GM19238 (cell line): ENCODE results near the gene EXOC3L1.
A peak's percentile ranks its signal among the peaks of the same experiment; 100 is the strongest.

Experiments
- DNase-seq: peaks from one replicate; pipeline ENCODE4 v3.0.0; 2011; ENCODE audit warnings: low spot score; ENCODE audit not compliant: insufficient read length

The EXOC3L1 gene

DNA sequence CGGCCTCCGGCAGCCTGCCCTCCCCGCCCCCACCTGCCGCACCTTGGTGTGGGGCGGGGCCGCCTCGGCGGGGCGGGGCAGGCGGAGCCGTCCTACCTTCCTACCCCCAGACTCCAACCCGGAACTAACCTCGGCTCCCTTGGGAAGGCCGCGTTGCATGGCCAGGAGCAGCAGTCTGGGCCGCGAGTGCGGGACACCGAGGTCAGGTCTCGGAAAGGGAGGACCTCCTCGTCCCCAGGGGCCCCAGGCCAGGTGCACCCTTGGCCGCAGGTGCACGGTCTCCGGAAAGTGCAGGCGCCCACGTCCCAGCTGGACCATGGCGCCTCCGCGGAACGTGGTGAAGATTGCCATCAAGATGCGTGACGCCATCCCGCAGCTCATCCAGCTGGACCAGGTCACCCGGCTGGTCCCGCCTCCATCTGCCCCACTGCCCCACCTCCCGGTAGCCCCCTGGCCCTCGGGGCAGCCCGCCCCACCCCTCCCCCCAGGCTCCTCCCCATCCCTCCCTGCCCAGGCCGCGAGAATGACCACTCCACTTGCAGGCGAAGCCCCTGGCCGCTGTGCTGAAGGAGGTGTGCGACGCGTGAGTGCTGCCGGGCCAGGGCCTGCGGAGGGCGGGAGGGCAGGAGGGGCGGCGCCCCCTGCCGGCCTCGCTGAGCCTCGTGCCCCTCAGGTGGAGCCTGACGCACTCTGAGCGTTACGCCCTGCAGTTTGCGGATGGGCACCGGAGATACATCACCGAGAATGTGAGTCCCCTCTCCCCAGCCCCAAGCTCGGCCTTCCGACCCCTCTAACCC lies 9.3 kb upstream of the EXOC3L1 start, which contains the start of gene ELMO3:
ELMO3 (plus strand) TSS at position 121 of the 797 bp plus-strand sequence; CDS start at position 317, 196 bp downstream.
- no peak for DNase-seq

DNA sequence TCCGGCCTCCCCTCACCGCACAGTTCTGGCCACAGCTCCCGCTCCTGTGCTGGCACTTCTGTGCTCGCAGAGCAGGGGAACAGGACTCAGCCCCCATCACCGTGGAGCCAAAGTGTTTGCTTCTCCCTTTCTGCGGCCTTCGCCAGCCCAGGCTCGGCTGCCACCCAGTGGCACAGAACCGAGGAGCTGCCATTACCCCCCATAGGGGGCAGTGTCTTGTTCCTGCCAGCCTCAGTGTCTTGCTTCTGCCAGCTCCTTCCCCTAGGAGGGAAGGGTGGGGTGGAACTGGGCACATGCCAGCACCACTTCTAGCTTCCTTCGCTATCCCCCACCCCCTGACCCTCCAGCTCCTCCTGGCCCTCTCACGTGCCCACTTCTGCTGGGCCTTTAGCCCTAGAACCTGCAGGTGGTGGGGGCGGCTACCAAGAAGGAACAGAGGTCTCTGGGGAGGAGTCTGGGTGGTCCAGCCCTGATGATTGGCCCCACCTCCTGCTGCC lies 8.3 kb upstream of the EXOC3L1 start:
- no peak for DNase-seq

DNA sequence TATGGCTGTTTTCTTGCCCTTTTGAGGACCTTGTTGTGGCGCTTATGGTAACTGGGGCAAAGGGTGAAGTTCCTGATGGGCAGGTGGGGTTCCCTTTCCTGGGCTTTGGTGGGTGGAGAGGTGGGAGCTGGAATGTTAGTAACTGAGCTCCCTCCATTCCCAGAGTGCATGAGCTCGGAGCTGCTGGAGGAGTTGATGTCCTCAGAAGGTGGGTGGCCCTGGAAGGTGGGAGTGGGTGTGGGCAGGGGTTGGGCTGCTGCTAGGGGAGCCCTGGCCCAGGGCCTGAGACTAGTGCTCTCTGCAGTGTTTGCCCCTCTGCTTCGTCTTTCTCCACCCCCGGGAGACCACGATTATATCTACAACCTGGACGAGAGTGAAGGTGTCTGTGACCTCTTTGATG lies 7.8 kb upstream of the EXOC3L1 start:
- DNase-seq = no peak

DNA sequence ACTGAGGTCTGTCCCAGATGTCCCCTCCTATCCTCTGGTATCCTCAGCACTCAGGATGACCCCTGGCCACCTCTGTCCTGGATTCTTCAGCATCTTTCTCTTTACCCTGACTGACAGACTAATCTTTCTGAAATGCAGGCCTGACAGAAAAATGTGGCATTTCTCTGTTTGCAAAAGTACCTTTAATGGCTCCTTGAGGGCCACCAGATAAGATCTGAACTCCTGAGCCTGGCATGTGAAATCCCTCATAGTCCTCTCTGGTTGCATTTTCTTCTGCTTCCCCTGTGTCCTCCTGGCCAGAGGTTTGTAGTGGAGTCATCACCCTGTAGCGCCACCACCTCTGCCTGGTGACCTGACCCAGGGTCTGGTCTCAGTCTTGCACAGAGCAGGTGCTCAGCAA lies 6.9 kb upstream of the EXOC3L1 start:
- no peak for DNase-seq

DNA sequence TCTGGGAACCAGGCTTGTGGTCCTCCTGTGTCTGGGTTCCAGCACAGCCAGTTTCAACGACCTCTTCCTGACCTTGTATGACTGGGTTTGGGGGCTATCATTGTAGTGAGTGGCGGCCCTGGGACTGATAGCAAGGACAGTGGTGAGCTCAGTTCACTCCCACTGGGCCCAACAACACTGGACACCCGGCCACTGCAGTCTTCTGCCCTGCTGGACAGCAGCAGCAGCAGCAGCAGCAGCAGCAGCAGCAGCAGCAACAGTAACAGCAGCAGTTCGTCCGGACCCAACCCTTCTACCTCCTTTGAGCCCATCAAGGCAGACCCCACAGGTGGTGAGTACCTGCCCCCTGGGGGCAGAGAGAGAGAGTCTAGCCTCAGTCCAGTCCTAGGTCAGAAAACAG lies 5.7 kb upstream of the EXOC3L1 start:
- DNase-seq = no peak

DNA sequence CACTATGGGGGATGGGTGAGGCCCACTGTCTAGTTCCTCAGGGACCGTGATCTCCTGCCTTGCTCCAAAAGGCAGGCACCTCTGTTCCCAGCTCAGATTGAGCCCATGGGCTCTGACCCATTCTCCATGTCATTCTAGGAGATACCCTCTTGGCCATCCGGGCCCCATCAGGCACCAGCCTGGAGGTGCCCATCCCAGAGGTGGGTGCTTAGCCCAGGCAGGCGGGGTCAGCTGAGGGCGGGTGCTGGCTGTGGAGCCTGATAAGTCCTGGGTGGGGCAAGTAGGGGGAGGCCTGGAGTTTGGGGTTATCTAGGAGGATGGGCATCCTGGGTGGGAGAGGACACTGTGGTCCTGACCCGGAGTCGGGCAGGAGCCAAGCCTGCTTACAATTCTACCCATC lies 4.3 kb upstream of the EXOC3L1 start:
- DNase-seq = no peak

DNA sequence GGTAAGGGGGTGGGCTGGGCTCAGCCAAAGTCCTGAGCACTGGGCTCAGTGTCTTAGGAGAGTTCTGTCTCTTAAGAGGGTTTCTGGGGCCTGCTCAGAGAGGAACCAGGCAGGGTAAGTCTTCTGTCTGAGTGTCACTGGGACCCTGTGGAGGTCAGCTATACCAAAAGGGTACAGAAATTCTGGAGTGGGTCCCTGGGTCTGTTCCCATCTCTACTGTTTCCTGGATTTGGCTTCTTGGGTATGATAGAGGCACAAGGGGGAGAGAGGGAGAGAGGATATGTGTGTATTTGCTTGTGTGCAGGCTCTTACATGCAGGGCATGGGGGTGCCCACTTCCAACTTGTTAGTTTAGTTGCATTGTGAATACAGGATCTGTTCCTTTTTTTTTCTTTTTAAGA lies 3.6 kb upstream of the EXOC3L1 start:
- no peak for DNase-seq

DNA sequence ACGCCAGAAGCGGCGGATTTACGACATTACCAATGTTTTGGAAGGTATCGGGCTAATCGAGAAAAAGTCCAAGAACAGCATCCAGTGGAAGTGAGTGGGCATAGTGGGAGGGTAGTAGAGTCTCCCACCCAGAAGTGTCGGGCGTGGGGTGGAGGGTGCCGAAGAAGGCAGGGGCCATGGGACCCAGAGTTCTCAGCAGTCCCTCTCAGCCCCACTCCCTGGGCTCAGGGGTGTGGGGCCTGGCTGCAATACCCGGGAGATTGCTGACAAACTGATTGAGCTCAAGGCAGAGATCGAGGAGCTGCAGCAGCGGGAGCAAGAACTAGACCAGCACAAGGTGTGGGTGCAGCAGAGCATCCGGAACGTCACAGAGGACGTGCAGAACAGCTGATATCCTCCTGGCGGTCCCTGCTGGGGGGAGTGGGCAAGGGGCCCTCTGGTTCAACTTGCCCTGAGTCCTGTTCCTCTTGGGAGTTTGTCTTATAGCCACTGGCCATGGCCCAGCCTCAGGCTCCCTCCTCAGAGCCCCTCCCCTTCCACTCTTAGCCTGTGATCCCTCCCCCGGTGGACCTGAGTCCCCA lies 2.9 kb upstream of the EXOC3L1 start:
- no peak for DNase-seq

DNA sequence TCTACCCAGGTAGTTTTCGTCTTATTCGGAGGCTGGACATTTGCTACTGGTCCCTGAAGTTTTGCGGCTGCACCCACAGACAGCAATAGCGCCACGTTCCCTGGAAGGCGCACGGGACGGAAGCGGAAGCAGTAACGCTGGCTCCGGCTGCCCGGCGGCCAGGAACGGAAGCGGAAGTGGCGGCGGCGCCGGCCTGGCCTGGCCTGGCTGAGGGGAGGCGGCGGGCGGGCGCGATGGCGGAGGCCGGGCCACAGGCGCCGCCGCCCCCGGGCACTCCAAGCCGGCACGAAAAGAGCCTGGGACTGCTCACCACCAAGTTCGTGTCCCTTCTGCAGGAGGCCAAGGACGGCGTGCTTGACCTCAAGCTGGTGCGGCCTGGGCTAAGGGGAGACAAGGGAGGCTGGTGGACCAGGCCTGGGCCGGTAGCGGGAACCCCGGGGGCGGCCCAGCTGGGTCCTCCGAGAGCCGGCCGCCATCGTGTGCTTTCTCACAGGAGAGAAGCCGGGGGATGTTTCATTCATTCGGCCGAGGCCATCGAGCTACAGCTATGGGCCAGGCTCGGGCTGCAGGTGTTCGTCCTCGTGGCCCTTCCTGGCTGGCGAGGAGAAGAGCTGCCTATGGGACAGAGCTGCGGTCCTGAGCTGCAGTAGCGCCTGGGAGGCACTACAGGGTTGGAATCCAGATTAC lies 2.2 kb upstream of the EXOC3L1 start, which contains the start of gene E2F4:
E2F4 (plus strand) TSS at position 161 of the 687 bp plus-strand sequence; CDS start at position 234, 73 bp downstream.
- peak; percentile 98 for DNase-seq

DNA sequence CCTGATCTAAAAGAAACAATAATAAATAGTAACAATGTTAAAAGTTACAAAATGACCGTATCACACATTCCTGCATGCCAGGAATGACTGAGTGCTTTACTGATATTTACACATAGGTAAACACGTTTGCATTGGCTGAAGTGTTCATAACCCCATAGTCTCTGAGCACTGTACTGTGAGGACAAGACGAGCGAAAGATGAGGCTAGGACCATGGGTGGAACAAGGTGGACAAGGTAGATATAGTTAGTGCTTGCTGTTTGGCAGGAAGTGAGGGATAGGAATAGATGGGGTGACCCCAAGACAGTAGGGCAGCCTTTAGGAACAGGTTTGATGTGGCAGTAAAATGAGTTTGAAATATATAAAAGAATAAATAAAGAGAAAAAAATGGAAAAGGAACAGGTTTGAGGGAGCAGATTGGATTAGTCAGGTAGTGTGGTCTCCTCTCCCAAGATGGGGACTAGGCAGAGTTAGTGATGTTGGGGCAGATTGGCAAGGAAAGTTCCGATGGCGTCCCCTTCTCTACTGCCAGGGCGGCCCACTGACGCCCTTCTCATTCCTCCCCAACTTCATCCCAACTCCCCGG lies 1.6 kb upstream of the EXOC3L1 start:
- DNase-seq = no peak

DNA sequence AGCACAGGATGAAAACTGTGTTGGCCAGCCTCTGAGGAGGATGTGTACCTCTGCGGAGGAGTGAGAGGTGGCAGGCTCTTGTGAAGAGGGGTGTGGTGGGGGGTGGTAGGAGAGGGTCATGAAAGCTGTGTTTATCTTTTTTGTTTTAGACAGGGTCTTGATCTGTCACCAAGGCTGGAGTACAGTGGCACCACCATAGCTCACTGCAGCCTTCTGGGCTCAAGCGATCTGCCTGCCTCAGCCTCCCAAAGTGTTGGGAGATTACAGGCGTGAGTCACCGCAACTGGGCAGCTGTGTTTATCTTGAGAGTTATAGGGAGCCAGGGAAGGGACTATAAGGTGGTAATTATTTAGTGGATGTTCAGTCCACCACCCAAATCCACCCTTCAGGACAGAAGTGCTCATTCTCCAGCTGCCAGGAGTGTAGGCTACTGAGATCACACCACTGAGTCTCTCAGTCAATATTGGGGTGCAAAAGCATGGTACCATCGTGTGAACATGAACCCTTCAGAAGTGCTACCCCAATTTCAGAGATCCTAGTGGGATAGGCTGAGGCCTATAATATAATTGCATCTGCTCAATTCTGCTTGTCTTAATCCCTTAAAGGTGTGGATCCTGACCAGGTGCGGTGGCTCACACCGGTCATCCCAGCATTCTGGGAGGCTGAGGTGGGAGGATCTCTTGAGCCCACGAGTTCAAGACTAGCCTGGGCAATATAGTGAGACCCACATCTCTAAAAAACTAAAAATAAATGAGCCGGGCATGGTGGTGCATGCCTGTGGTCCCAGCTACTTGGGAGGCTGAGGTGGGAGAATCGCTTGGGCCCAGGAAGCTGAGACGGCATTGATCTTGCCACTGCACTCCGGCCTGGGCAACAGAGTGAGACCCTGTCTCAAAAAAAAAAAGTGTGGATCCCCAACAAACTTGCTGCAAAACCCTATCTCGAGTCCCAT lies 788 bp upstream of the EXOC3L1 start:
- DNase-seq = no peak

DNA sequence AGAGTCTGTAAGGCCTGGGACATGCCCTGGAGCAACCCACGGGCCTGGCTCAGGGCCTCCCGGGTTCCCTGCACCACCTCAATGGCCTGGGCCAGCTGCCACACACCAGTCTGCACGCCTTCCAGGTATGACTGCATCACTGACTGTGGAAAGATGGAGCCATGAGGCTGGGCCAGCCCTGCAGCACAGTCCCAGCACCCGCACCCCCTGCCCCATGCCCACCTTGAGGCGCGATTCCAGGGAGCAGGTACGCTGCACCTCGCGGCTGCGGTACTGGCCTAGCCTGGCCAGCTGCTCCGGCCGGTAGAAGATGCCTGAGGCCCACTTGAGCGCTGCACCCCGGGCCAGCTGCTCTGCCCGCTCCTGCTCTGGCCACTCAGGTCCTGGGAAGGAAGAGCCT lies 1.1 kb downstream of the EXOC3L1 start:
- no peak for DNase-seq

DNA sequence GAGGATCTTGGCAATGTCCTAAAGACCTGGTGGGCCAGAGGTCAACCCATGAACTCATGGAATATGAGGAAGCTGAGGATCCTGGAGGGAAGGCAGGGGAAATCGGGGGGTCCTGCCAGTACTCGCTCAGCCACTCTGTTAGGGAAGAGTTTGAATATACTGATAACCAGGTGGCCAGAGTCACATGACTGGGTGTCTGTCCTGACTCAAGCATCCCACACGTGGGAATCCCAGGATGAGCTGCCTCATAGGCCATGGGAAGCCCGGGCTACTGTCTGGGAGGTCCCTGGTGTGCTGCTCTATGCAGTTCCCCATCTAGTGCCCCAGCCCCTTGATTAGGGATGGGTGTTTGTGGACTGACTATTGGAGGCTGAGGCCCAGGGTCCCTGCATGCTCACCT lies 1.6 kb downstream of the EXOC3L1 start:
- no peak for DNase-seq

DNA sequence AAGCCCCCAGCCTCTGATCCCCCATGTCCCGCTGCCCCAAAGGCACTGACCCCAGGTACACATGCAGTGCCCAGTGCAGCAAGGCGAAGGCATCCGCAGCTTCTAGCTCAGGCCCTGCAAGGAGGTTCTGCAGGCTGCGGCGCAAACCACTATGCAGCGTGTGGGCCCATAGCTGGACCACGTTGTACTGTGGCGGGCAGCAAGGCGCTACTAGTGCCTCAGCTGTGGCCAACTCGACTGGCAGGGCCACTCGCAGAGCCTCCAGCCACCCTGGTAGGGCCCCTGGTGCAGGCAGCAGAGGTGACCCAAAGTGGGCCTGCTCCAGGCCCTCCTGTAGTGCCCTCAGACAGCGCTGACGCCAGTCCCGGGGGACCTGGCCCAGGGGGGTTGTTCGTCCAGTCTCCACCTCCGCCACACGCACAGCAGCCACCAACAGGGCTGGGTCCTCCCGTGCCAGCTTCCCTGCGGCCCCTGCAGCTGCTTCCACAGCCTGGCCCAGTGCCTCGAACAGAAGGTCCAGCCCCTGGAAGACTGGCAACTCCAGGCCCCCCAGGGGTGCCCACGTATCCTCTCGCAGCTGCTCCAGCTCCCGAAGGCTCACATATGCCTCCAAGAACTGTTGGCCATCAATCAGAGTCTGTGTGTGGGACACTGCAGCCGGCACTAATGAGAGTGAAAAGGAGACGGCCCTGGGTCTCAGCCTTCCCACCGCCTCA lies 2.6 kb downstream of the EXOC3L1 start:
- DNase-seq = no peak

DNA sequence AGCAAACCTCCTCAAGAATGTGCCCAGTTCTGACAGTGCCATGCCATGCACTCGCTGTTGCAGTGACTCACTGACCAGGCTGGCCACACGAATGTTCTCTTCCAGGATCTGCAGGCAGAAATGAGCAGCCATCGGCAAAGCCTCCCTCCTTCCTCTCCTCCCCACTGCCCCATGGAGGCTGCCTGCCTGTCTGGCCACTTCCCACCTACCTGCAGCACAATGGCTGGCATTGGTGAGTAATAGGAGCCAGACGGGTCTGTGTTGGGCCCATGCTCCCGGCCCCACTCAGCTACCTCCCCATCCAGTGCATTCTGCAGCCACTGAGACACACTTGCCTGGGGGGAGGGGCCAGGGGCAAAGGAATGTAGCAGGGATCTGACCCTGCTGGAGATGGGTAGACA lies 3.4 kb downstream of the EXOC3L1 start:
- DNase-seq = no peak

DNA sequence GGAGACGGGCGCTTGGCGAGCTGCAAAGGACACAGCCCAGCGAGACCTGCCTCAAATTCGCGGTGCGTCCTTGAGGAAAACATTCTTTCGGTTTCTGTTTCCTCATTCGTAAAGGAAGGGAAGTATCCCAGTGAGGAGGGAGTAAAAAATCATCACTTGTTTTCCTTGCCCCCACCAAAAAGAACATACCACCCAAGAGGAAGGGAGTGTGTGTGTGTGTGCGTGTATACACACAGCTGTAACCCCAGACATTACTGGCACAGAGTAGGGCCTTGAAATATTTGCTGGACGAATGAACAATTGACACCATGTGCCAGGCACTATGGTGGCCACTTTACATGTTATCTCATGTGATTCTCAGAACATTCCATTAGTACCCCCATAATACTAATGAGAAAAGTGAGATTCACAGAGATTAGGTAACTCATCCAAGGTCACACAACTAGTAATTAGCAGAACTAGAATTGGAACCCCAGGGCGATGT lies 4.2 kb downstream of the EXOC3L1 start:
- no peak for DNase-seq

DNA sequence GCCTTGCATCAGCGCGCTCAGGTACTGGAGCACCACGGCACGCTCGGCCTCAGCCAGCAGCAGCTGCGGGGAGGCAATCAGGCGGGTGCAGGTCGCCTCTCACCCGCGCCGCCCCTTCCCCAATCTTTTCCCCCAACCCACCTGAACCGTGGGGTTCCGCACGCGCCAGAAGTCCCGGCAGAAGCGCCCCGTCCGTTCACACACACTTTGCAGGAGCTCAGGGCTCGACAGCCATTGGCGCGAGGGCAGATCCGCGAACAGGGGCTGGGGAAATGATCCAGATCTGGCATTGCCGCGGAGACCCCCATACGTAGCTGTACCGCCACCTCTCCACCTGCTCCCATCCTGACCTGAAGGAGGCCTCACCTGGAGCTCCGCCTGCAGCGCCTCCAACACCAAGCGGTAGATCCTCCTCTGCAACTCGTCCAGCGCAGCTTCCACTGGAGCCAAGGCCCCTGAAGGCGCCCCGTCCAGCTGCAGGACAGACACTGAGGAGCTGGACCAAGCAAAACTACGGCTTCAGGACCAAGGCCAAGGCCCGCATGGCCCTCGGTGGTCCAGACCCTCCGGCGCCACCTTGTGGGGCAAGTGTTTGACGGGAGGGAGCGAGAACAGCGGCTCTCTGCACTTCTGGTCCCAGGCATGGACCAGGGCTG lies 4.8 kb downstream of the EXOC3L1 start:
- DNase-seq = peak; percentile 76

DNA sequence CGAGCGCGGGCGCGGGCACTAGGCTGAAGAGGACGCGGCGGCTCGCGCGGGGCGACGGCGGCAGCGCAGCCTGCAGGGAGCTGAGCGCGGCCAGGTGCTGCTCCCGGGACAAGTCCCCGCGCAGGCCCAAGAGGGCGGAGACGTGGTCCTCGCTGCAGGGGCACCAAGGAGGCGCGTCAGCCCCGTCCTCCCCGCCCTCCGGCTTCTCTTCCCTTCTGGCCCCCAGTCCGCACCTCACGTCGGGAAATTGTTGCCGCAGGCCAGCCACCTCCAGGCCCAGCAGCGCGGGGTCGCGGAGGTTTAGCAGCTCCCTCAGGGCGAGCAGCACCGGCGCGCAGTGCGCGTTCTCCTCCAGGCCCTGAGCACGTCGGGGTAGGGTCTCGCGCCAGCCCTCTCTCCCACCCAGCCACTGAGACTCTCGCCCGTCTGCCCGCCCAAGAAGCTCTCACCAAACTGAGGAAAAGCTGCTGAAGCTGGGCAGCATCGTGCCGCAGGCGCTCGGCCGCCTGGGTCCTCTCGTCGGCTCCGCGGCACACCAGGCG lies 5.4 kb downstream of the EXOC3L1 start:
- DNase-seq = no peak
